B cell (primary cell): ENCODE results near the gene CBX6. TPM values are rescaled to one million over a fixed set of nuclear protein-coding genes. Genes with fewer than 3 reads are reported as not detected.
"Not testable (repeated sequence)": the region's sequence is repeated elsewhere in the genome, so short reads cannot be mapped to it uniquely, and the experiment has no call there.

Experiments
- ATAC-seq: fragments of 200-7000 bp; cut with Tn5 transposase; one replicate; pipeline ENCODE4 v1.10.0; 2021; ENCODE audit warnings: low read depth, mild to moderate bottlenecking, moderate number of reproducible peaks, moderate library complexity
- CTCF ChIA-PET: fragments of 350-600 bp; sonication (Branson Sonifier 250); formaldehyde crosslinking; loops from one replicate; lab custom pipeline; 2021; ENCODE audit warnings: antibody characterized with exemption, inconsistent platforms; lab: Charles Lee
- POLR2A ChIA-PET: fragments of 350-600 bp; sonication (Branson Sonifier 250); formaldehyde crosslinking; loops from one replicate; lab custom pipeline; 2021; ENCODE audit warnings: antibody characterized with exemption; lab: Charles Lee
- DNase-seq: peaks from one replicate; pipeline ENCODE4 v3.0.0; 2013
- H2AFZ ChIP-seq: 2 replicates; pipeline ENCODE4 v1.6.1; 2012; ENCODE audit warnings: mild to moderate bottlenecking, low read depth, low read length; ENCODE audit not compliant: insufficient read depth, poor library complexity, severe bottlenecking
- H3K27ac ChIP-seq, 2 donors: 1 replicate in 1 of 2; 2 replicates in 1 of 2; pipeline ENCODE4 v1.5.1; 2012 to 2013; ENCODE audit warnings: low read length in 2 of 2, mild to moderate bottlenecking in 2 of 2, moderate library complexity in 1 of 2
- H3K27me3 ChIP-seq, 4 experiments: fragments of 200-600 bp in 1 of 4; sonication (generic) in 1 of 4; replicated peaks in 1 of 4; 1 replicate in 2 of 4; 2 replicates in 2 of 4; pipeline versions ENCODE4 v1.6.1 to v1.7.0; 2013 to 2016; ENCODE audit warnings: low read length in 3 of 4, mild to moderate bottlenecking in 2 of 4, mixed read lengths in 1 of 4, moderate library complexity in 1 of 4; ENCODE audit not compliant: insufficient read depth in 4 of 4, control insufficient read depth in 3 of 4; ENCODE audit errors: control extremely low read depth in 1 of 4
- H3K36me3 ChIP-seq, 2 experiments: replicated peaks in 1 of 2; 1 replicate in 1 of 2; 2 replicates in 1 of 2; pipeline versions ENCODE4 v1.6.1 to v1.7.1; 2013; ENCODE audit warnings: low read length in 1 of 2; ENCODE audit not compliant: insufficient read depth in 2 of 2, control insufficient read depth in 1 of 2; ENCODE audit errors: control extremely low read depth in 1 of 2, extremely low read depth in 1 of 2
- H3K4me1 ChIP-seq, 2 donors: fragments of 200-600 bp in 1 of 2; sonication (generic) in 1 of 2; 1 replicate in 1 of 2; 2 replicates in 1 of 2; pipeline versions ENCODE4 v1.5.1 to v1.6.1; 2013 to 2017; ENCODE audit warnings: low read length in 2 of 2; ENCODE audit not compliant: control insufficient read depth in 2 of 2, insufficient read depth in 2 of 2
- H3K4me2 ChIP-seq: replicated peaks from 2 replicates; pipeline ENCODE3; 2012; ENCODE audit warnings: mild to moderate bottlenecking, low read depth, low read length; ENCODE audit not compliant: poor library complexity, severe bottlenecking
- H3K4me3 ChIP-seq, 5 experiments: fragments of 200-600 bp in 1 of 5; sonication (generic) in 1 of 5; 1 replicate in 3 of 5; 2 replicates in 2 of 5; pipeline versions ENCODE4 v1.5.1 to v1.7.0; 2011 to 2016; ENCODE audit warnings: low read length in 4 of 5, mild to moderate bottlenecking in 4 of 5, low read depth in 2 of 5, control low read depth in 1 of 5, moderate library complexity in 1 of 5; ENCODE audit not compliant: insufficient read depth in 1 of 5; ENCODE audit errors: control extremely low read depth in 1 of 5, extremely low read depth in 1 of 5
- H3K79me2 ChIP-seq: fragments of 200-600 bp; sonication (generic); one replicate; pipeline ENCODE4 v1.6.0; 2016; ENCODE audit warnings: low read length; ENCODE audit not compliant: control insufficient read depth, insufficient read depth
- H3K9ac ChIP-seq: fragments of 200-600 bp; sonication (generic); 2 replicates; pipeline ENCODE4 v1.6.1; 2017; ENCODE audit warnings: mild to moderate bottlenecking, low read length, moderate library complexity
- H3K9me3 ChIP-seq, 3 donors: one replicate each; pipeline versions ENCODE4 v1.6.1 to v1.7.1; 2013; ENCODE audit warnings: low read length in 2 of 3; ENCODE audit not compliant: control insufficient read depth in 2 of 3, insufficient read depth in 1 of 3; ENCODE audit errors: control extremely low read depth in 1 of 3
- H4K20me1 ChIP-seq: 2 replicates; pipeline ENCODE4 v1.6.0; 2012; ENCODE audit warnings: mild to moderate bottlenecking, low read length; ENCODE audit not compliant: insufficient read depth, control insufficient read depth, poor library complexity, severe bottlenecking
- H3K27ac Mint-ChIP-seq: one replicate; pipeline ENCODE4 v1.8.0; 2021; ENCODE audit warnings: mixed read lengths
- H3K27me3 Mint-ChIP-seq: one replicate; pipeline ENCODE4 v1.8.0; 2021; ENCODE audit warnings: mixed read lengths
- H3K4me1 Mint-ChIP-seq: one replicate; pipeline ENCODE4 v1.8.0; 2021; ENCODE audit warnings: mixed read lengths
- H3K4me3 Mint-ChIP-seq: one replicate; pipeline ENCODE4 v1.8.0; 2021; ENCODE audit warnings: mixed read lengths
- H3K9me3 Mint-ChIP-seq: one replicate; pipeline ENCODE4 v1.8.0; 2022; ENCODE audit warnings: mixed read lengths; ENCODE audit not compliant: insufficient read depth
- EZH2 ChIP-seq: IDR thresholded peaks from 2 replicates; pipeline ENCODE4 v1.6.1; 2012; ENCODE audit warnings: borderline replicate concordance, low read depth, mild to moderate bottlenecking, moderate library complexity, low read length; ENCODE audit not compliant: insufficient read depth, poor library complexity, severe bottlenecking
- WGBS: methylation state at CpG from one replicate; pipeline ENCODE4 v1.1.5; 2013; ENCODE audit warnings: missing lambda C conversion rate; ENCODE audit not compliant: insufficient coverage; 5-methylcytosine and 5-hydroxymethylcytosine counted together
- intact Hi-C: fragments of 100-400 bp; cut with micrococcal nuclease; formaldehyde crosslinking; loops from one replicate; pipeline ENCODE4 v1.10.0; 2022
- polyA plus RNA-seq: library from polyadenylated mRNA; depleted of rRNA; stranded (reverse); fragments of >200 nt; gene quantifications from 2 replicates; pipeline ENCODE4 v1.2.3, GENCODE V29; 2012
- total RNA-seq, 2 donors: library from RNA; stranded (reverse); fragments of 120-200 nt in 1 of 2; gene quantifications; 1 replicate in 1 of 2; 2 replicates in 1 of 2; pipeline versions ENCODE4 v1.2.3 to v1.2.4, GENCODE V29; 2013 to 2022
- TF ChIP-seq, protein P1 (sequence below): fragments of 200-600 bp; IDR thresholded peaks from one replicate; pipeline ENCODE4 v1.8.0; 2022; ENCODE audit warnings: antibody characterized with exemption, mild to moderate bottlenecking

Gene CBX6
- total and polyA plus RNA-seq, 2 donors (not counting 1 experiment from before 2014, with no cell fraction given), result 14.9 to 55.1 TPM

DNA sequence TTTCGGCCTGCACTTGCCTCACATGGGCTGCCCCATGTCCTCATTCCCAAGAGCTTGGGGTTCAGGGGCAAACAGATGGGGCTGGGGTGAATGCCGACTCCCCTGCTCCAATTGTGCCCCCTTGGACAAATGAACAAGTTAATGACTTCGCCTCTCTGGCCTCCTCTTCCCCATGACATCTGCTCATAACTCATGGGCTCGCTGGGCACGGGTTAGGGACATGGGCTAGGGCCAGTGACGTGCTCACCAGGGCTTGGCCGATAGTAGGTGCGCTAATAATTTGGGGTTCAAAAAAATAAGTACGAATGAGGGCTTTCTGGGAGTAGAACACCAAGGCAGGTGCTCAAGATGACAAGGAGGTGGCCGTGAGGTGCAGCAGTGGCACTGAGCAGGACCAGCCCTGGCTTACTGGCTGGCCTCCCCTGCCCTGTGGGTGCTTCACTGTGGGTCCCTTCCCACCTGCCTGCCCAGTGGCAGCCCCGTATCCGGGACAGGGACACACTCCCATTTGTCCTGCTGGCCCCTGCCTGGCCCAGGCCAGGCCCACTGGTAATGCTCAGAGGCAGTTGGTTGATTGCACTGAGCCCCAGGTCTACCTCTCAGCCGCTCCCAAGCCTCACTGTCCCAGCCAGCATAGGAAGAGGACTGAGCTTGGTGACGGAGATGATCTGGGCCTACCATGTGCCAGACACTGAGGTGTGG lies 12.3 kb downstream of the CBX6 start:
- H3K79me2 ChIP-seq, result peaks cover under 1% of the 10 kb centered on the region
- peaks cover 18% of the 10 kb centered on the region for H4K20me1 ChIP-seq
- no peaks in the 10 kb centered on the region for H3K9me3 ChIP-seq
- no peaks in the 10 kb centered on the region for H3K27me3 ChIP-seq
- ChIA-PET CTCF (interaction anchor here (0.9 to 2.1 kb wide), 2 partner anchors 10 kb away, joined by 3 to 11 read pairs; no protein-coding TSS in a partner anchor), POLR2A (interaction anchor here (0.7 kb wide), 1 partner anchor 660 kb away, joined by 11 read pairs; the partner anchor contains the start of gene ATF4)
- Mint-ChIP-seq H3K27ac (no peak overlapping the region), H3K4me3 (no peak overlapping the region), H3K4me1 (peaks cover 4% of the 10 kb centered on the region), H3K9me3 (no peaks in the 10 kb centered on the region), H3K27me3 (peaks cover 10% of the 10 kb centered on the region)
- no peak overlapping the region for H3K9ac ChIP-seq
- no peak overlapping the region for H3K27ac ChIP-seq
- intact Hi-C loops, result no loop called here
- H2AFZ ChIP-seq, result no peak overlapping the region
- no peak overlapping the region for H3K4me2 ChIP-seq
- 93% methylated on average over 14 of the region's 14 CpGs for WGBS
- H3K36me3 ChIP-seq, result peaks cover 0 to under 1% of the 10 kb centered on the region in 2 experiments
- DNase-seq (no peak), ATAC-seq (no peak)
- TF ChIP-seq, protein P1, sequence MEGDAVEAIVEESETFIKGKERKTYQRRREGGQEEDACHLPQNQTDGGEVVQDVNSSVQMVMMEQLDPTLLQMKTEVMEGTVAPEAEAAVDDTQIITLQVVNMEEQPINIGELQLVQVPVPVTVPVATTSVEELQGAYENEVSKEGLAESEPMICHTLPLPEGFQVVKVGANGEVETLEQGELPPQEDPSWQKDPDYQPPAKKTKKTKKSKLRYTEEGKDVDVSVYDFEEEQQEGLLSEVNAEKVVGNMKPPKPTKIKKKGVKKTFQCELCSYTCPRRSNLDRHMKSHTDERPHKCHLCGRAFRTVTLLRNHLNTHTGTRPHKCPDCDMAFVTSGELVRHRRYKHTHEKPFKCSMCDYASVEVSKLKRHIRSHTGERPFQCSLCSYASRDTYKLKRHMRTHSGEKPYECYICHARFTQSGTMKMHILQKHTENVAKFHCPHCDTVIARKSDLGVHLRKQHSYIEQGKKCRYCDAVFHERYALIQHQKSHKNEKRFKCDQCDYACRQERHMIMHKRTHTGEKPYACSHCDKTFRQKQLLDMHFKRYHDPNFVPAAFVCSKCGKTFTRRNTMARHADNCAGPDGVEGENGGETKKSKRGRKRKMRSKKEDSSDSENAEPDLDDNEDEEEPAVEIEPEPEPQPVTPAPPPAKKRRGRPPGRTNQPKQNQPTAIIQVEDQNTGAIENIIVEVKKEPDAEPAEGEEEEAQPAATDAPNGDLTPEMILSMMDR, result no peak
- no peaks in the 10 kb centered on the region for H3K4me1 ChIP-seq
- H3K4me3 ChIP-seq, result no peak overlapping the region

DNA sequence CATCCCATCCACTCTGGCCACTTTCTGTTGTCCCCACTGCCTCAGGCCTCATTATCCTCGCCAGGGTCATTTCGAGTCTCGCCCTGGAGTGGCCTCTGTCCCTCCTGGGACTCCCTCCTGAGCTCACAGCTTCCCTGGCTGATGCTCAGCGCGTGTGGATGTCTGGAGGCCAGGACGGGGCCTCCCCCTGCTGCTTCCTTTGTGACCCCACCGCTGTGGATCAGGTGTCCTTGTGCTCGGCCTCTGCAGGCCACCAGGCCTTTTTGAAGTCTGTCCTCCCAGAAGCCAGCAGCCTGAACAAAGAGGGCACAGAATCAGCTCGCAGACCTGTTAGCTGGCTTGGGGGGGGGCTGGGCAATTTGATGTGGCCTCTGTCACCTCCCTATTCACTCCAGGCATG lies 13.5 kb downstream of the CBX6 start:
- Mint-ChIP-seq H3K9me3 (no peaks in the 10 kb centered on the region), H3K27ac (no peak overlapping the region), H3K27me3 (peaks cover 13% of the 10 kb centered on the region), H3K4me1 (peaks cover 4% of the 10 kb centered on the region), H3K4me3 (no peak overlapping the region)
- Histone ChIP-seq H3K27me3 (peaks cover 0 to 2% (median 0%) of the 10 kb centered on the region in 4 experiments), H4K20me1 (peaks cover 6% of the 10 kb centered on the region), H3K9ac (no peak overlapping the region), H3K4me2 (no peak overlapping the region), H3K9me3 (no peaks in the 10 kb centered on the region), H3K36me3 (no peaks in the 10 kb centered on the region), H2AFZ (no peak overlapping the region), H3K79me2 (no peaks in the 10 kb centered on the region), H3K4me3 (no peak overlapping the region), H3K4me1 (no peaks in the 10 kb centered on the region), H3K27ac (no peak overlapping the region)
- CTCF ChIA-PET, result interaction anchor here (1.0 to 2.1 kb wide), 2 partner anchors 11 to 12 kb away, joined by 3 to 11 read pairs; no protein-coding TSS in a partner anchor
- POLR2A ChIA-PET, result no interaction called here
- intact Hi-C loops, result no loop called here
- DNase-seq, result no peak
- 81% methylated on average over 8 of the region's 9 CpGs for WGBS
- no peak for ATAC-seq
- TF ChIP-seq, protein P1, result no peak
- TF ChIP-seq EZH2, result no peak

DNA sequence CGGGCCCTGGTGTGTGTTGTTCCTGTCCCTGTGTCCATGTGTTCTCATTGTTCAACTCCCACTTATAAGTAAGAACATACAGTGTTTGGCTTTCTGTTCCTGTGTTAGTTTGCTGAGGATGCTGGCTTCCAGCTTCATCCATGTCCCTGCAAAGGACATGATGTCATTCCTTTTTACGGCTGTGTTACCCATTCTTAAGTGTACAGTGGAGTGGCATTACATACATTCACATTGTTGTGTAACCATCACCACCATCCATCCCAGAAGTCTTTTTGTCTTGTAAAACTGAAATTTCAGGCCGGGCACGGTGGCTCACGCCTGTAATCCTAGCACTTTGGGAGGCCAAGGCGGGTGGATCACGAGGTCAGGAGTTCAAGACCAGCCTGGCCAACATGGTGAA lies 17.5 kb downstream of the CBX6 start:
- H3K79me2 ChIP-seq, H4K20me1 ChIP-seq, H3K9ac ChIP-seq, intact Hi-C loops, H3K4me1 Mint-ChIP-seq, H3K4me1 ChIP-seq, POLR2A ChIA-PET, ATAC-seq, H3K4me3 ChIP-seq, H3K27me3 ChIP-seq, H2AFZ ChIP-seq, H3K9me3 ChIP-seq, H3K9me3 Mint-ChIP-seq, H3K27ac ChIP-seq, H3K36me3 ChIP-seq, H3K4me3 Mint-ChIP-seq, H3K4me2 ChIP-seq, H3K27ac Mint-ChIP-seq, DNase-seq: not testable (repeated sequence)
- WGBS, result no CpG with 5 or more reads among the region's 7 CpGs
- H3K27me3 Mint-ChIP-seq, result peaks cover 30% of the 10 kb centered on the region
- CTCF ChIA-PET, result interaction anchor here (0.6 kb wide), 1 partner anchor 126 kb away, joined by 3 read pairs; no protein-coding TSS in a partner anchor
